Neuronal stem cell (in vitro differentiated cells): ENCODE measurements around the gene PRIMPOL.
"Not testable (repeated sequence)": the region's sequence is repeated elsewhere in the genome, so short reads cannot be mapped to it uniquely, and the experiment has no call there.

ENCODE experiments used
- DNase-seq: peaks from one replicate; pipeline ENCODE4 v3.0.0-alpha.2; 2013; ENCODE audit warnings: low spot score
- H2AFZ ChIP-seq: one replicate; pipeline ENCODE4 v1.6.1; 2013; ENCODE audit warnings: mild to moderate bottlenecking, low read length, inconsistent platforms
- H2AK5ac ChIP-seq: 2 replicates; pipeline ENCODE4 v1.6.1; 2013; ENCODE audit warnings: low read depth, mild to moderate bottlenecking, inconsistent platforms, low read length, moderate library complexity, mixed read lengths
- H2BK120ac ChIP-seq: 2 replicates; pipeline ENCODE4 v1.6.1; 2013; ENCODE audit warnings: low read depth, mild to moderate bottlenecking, inconsistent platforms, low read length, moderate library complexity, mixed read lengths
- H2BK12ac ChIP-seq: one replicate; pipeline ENCODE4 v1.6.1; 2013; ENCODE audit warnings: low read length, inconsistent platforms
- H2BK15ac ChIP-seq: 2 replicates; pipeline ENCODE4 v1.6.1; 2013; ENCODE audit warnings: mild to moderate bottlenecking, low read length, inconsistent platforms, mixed read lengths
- H2BK5ac ChIP-seq: one replicate; pipeline ENCODE4 v1.6.1; 2013; ENCODE audit warnings: inconsistent platforms, mild to moderate bottlenecking, low read length, moderate library complexity
- H3K14ac ChIP-seq: one replicate; pipeline ENCODE4 v1.6.1; 2013; ENCODE audit warnings: low read length, inconsistent platforms
- H3K18ac ChIP-seq: 2 replicates; pipeline ENCODE4 v1.6.1; 2013; ENCODE audit warnings: low read length, inconsistent platforms
- H3K23ac ChIP-seq: 2 replicates; pipeline ENCODE4 v1.6.1; 2013; ENCODE audit warnings: low read depth, mild to moderate bottlenecking, mixed read lengths, low read length, inconsistent platforms; ENCODE audit not compliant: poor library complexity
- H3K27ac ChIP-seq: replicated peaks from 3 replicates; pipeline ENCODE4 v1.5.1; 2013; ENCODE audit warnings: low read length, inconsistent platforms
- H3K27me3 ChIP-seq, 3 experiments: 2 replicates each; pipeline ENCODE4 v1.6.1; 2013; ENCODE audit warnings: low read length in 3 of 3, mild to moderate bottlenecking in 2 of 3, inconsistent platforms in 1 of 3, low read depth in 1 of 3, mixed read lengths in 1 of 3, moderate library complexity in 1 of 3; ENCODE audit not compliant: control insufficient read depth in 3 of 3, insufficient read depth in 3 of 3
- H3K36me3 ChIP-seq, 2 donors: replicated peaks in 1 of 2; 2 replicates each; pipeline ENCODE4 v1.6.1; 2013; ENCODE audit warnings: low read length in 2 of 2; ENCODE audit not compliant: control insufficient read depth in 2 of 2, insufficient read depth in 2 of 2
- H3K4ac ChIP-seq: 2 replicates; pipeline ENCODE4 v1.6.1; 2013; ENCODE audit warnings: inconsistent platforms, mild to moderate bottlenecking, low read length, moderate library complexity
- H3K4me1 ChIP-seq, 2 donors: 1 replicate in 1 of 2; 2 replicates in 1 of 2; pipeline ENCODE4 v1.6.1; 2013; ENCODE audit warnings: low read length in 2 of 2, low read depth in 1 of 2; ENCODE audit not compliant: control insufficient read depth in 2 of 2, insufficient read depth in 1 of 2
- H3K4me2 ChIP-seq: one replicate; pipeline ENCODE4 v1.6.1; 2013; ENCODE audit warnings: mild to moderate bottlenecking, low read length, inconsistent platforms; ENCODE audit not compliant: insufficient read depth, poor library complexity, severe bottlenecking
- H3K4me3 ChIP-seq, 2 donors: 2 replicates each; pipeline ENCODE4 v1.5.1; 2013; ENCODE audit warnings: low read length in 2 of 2, mild to moderate bottlenecking in 2 of 2, inconsistent platforms in 1 of 2, moderate library complexity in 1 of 2
- H3K79me1 ChIP-seq: one replicate; pipeline ENCODE4 v1.6.1; 2013; ENCODE audit warnings: low read depth, mild to moderate bottlenecking, inconsistent platforms, low read length, moderate library complexity
- H3K9ac ChIP-seq: one replicate; pipeline ENCODE4 v1.6.1; 2013; ENCODE audit warnings: mild to moderate bottlenecking, low read depth, low read length, inconsistent platforms; ENCODE audit not compliant: poor library complexity
- H3K9me3 ChIP-seq, 2 donors: replicated peaks in 1 of 2; 2 replicates each; pipeline versions ENCODE3 to v1.6.1; 2013; ENCODE audit warnings: low read length in 2 of 2, mild to moderate bottlenecking in 2 of 2, inconsistent platforms in 1 of 2, low read depth in 1 of 2, mixed read lengths in 1 of 2, moderate library complexity in 1 of 2; ENCODE audit not compliant: control insufficient read depth in 2 of 2, insufficient read depth in 1 of 2
- H4K8ac ChIP-seq: one replicate; pipeline ENCODE4 v1.6.1; 2013; ENCODE audit warnings: low read depth, mild to moderate bottlenecking, inconsistent platforms, low read length, moderate library complexity
- H4K91ac ChIP-seq: one replicate; pipeline ENCODE4 v1.6.1; 2013; ENCODE audit warnings: low read length, low read depth, mild to moderate bottlenecking, inconsistent platforms; ENCODE audit not compliant: poor library complexity
- WGBS, 2 donors: extraction: QIAGEN DNeasy Blood & Tissue Kit; methylation state at CpG; one replicate each; pipeline ENCODE4 v1.1.7; 2013; ENCODE audit warnings: missing lambda C conversion rate in 2 of 2, mixed read lengths in 1 of 2; ENCODE audit not compliant: insufficient read length in 2 of 2, insufficient replicate concordance in 1 of 2; ENCODE audit errors: extremely low coverage in 2 of 2; 5-methylcytosine and 5-hydroxymethylcytosine counted together

PRIMPOL gene

DNA sequence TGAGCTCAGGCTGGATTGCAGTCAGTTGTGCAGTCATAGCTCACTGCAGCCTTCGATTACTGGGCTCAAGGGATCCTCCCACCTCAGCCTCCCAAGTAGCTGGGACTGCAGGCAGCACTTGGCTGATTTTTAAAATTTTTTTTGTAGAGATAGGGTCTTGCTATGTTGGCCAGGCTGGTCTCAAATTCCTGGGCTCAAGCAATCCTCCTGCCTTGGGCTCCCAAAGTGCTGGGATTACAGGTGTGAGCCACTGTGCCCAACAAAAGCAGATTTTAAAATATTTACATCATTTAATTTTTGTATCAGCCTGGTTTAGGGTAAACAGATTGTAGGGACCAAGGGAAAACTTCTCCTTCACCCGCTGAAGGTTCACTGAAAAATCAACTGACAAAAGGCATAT, 33.4 kb upstream of the PRIMPOL start:
- not testable (repeated sequence) for H2AK5ac ChIP-seq, H4K91ac ChIP-seq, H3K14ac ChIP-seq, H4K8ac ChIP-seq, DNase-seq, H3K4me2 ChIP-seq, H2BK5ac ChIP-seq, H3K79me1 ChIP-seq, H3K4ac ChIP-seq, H2AFZ ChIP-seq, H3K9ac ChIP-seq, H3K27me3 ChIP-seq, H3K27ac ChIP-seq, H3K9me3 ChIP-seq, H2BK120ac ChIP-seq, H3K36me3 ChIP-seq, H3K4me3 ChIP-seq, H2BK15ac ChIP-seq, H2BK12ac ChIP-seq, H3K23ac ChIP-seq, H3K4me1 ChIP-seq, H3K18ac ChIP-seq
- no CpG with 5 or more reads among the region's 2 CpGs for WGBS, 2 donors

DNA sequence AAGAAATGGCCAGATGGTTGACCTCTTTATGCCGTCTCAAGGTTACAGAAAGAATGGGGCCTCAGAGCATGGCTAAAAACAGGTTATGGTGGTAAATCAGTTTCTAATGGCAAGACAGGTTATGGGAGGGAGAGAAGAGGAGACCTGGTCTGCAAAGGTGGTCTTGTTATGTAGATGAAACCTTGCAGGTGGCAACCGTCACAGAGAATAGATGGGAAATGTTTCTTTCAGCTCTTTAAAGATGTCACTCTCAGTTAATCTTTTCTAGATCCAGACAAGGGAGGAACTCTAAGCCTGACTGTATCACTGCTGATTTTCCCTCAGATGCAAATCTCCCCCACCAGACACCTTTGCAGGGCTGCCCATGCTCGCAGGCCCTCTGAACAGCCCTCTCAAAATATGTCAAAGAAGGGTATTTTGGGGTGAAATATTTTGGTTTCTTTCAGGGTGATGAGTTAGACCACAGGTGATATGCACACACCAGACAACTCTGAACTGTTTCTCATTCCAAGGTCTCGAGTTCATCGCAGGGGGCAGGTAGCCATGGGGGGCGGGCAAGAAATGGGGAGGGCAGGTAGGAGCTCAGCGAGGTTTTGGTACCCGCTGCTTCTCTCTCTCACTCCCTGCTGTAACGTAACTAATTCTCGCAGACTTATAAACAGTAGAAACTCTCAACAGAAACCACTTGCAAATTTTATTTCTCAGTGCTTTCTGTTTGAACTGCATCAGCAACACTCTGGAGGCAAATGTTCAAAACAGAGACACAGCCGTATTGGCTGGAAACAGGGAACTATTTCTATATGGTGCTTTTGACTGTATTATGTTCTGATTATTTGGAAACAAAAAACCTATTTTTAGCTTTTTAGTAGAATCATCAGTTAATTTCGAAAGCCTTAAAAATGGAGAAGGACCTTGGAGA, 32.6 kb upstream of the PRIMPOL start:
- no CpG with 5 or more reads among the region's 12 CpGs for WGBS, 2 donors
- H4K8ac ChIP-seq: no peak overlapping the region
- no peak overlapping the region for H2BK12ac ChIP-seq

DNA sequence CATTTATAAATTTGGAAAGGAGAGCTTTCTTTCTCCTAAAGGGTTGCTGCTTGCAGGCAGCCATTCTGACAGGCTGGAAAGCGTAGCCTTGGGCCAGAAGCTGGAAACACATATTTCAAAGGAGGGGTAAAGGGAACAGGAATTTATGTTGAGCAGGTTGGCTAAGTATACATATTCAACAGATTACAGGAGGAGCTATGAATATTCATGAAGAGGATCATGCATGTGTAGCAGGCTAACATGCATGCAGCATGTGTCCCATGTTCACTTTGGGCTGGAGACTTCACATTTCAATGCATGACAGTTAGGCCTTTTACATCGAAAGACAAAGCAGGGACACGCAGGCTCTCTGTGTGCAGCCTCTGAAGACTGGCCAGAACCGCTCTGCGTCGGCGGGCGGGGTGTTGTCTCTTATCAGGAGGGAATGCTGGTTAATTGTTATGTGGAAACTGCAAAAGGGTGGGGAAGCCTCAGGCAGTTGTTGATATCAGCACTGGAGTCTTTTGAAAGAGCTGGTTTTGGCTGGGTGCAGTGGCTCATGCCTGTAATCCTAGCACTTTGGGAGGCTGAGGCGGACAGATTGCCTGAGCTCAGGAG, 31.8 kb upstream of the PRIMPOL start:
- Histone ChIP-seq H3K27ac (no peak overlapping the region), H3K9ac (no peak overlapping the region), H3K27me3 (no peaks in the 10 kb centered on the region), H3K4me3 (no peak overlapping the region), H2AFZ (no peak overlapping the region), H3K4me2 (no peak overlapping the region), H2BK120ac (no peak overlapping the region), H3K79me1 (no peaks in the 10 kb centered on the region), H2BK12ac (no peak overlapping the region), H4K91ac (no peak overlapping the region), H3K4ac (no peak overlapping the region), H4K8ac (no peak overlapping the region), H2AK5ac (no peak overlapping the region), H3K14ac (no peak overlapping the region), H2BK15ac (no peak overlapping the region), H3K9me3 (peaks cover 2 to 9% of the 10 kb centered on the region in 2 donors), H3K18ac (no peak overlapping the region), H3K36me3 (no peaks in the 10 kb centered on the region), H2BK5ac (no peak overlapping the region), H3K4me1 (no peaks in the 10 kb centered on the region), H3K23ac (no peak overlapping the region)
- no CpG with 5 or more reads among the region's 9 CpGs for WGBS, 2 donors
- no peak for DNase-seq

More for the DNA sequence above, 32.6 kb upstream of the PRIMPOL start:
- Histone ChIP-seq H2AFZ (no peak overlapping the region), H2BK15ac (no peak overlapping the region), H3K18ac (no peak overlapping the region), H3K4me2 (no peak overlapping the region), H3K4ac (no peak overlapping the region), H3K4me1 (no peaks in the 10 kb centered on the region), H3K27me3 (peaks cover 0 to 2% (median 0%) of the 10 kb centered on the region in 3 experiments), H3K9ac (no peak overlapping the region), H2BK5ac (no peak overlapping the region), H3K79me1 (no peaks in the 10 kb centered on the region), H3K9me3 (peaks cover 2 to 9% of the 10 kb centered on the region in 2 donors), H2AK5ac (no peak overlapping the region), H3K23ac (no peak overlapping the region), H3K4me3 (no peak overlapping the region), H3K27ac (no peak overlapping the region), H3K14ac (no peak overlapping the region), H3K36me3 (no peaks in the 10 kb centered on the region), H4K91ac (no peak overlapping the region), H2BK120ac (no peak overlapping the region)
- DNase-seq: no peak

DNA sequence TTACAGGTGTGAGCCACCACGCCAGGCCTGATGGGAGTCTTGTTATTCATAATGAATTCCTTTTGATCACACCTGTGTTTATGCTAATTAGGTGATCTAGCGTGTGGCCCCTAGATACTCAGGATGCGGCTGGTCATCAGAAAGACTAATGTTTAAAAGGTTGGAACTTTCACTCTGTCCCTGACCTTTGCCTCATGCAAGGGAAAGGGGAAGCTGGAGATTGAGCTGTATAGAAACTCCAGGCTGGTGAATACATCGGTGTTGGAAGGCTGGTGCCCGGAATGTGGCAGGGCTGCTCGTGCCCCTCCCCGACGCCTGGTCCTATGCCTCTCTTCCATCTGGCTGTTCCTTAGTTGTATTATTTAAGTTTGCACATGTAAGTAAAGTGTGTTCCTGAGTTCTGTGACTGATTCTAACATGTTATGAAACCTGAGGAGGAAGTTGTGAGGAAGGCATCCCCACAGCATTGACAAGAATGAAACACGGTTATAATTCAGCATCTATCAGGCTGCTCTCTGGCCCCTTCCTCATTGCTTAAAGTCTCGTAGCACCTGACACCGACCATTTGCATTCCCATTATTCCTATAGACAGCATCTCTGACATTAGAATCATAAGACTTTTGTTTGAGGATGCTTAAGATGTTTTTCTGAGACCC, 29.2 kb upstream of the PRIMPOL start:
- Histone ChIP-seq H2BK12ac (no peak overlapping the region), H3K18ac (no peak overlapping the region), H3K4me1 (no peaks in the 10 kb centered on the region), H3K4me2 (no peak overlapping the region), H3K4me3 (no peak overlapping the region), H4K8ac (no peak overlapping the region), H2BK15ac (no peak overlapping the region), H3K9ac (no peak overlapping the region), H2BK5ac (no peak overlapping the region), H3K14ac (no peak overlapping the region), H2AFZ (no peak overlapping the region), H3K9me3 (peaks cover 0 to 4% of the 10 kb centered on the region in 2 donors), H2BK120ac (no peak overlapping the region), H3K27me3 (no peaks in the 10 kb centered on the region), H4K91ac (no peak overlapping the region), H3K79me1 (no peaks in the 10 kb centered on the region), H3K4ac (no peak overlapping the region), H3K27ac (no peak overlapping the region), H3K23ac (no peak overlapping the region), H3K36me3 (no peaks in the 10 kb centered on the region), H2AK5ac (no peak overlapping the region)
- DNase-seq: no peak
- WGBS, 2 donors: no CpG with 5 or more reads among the region's 11 CpGs
